NCI-H524 (cell line): ENCODE measurements around the gene PLOD1.
"Not testable (repeated sequence)": the region's sequence is repeated elsewhere in the genome, so short reads cannot be mapped to it uniquely, and the experiment has no call there.

ENCODE experiments used
- DNase-seq, 2 experiments: peaks; one replicate each; lab custom pipeline; 2025; lab: John Stamatoyannopoulos, UW

PLOD1 gene

DNA sequence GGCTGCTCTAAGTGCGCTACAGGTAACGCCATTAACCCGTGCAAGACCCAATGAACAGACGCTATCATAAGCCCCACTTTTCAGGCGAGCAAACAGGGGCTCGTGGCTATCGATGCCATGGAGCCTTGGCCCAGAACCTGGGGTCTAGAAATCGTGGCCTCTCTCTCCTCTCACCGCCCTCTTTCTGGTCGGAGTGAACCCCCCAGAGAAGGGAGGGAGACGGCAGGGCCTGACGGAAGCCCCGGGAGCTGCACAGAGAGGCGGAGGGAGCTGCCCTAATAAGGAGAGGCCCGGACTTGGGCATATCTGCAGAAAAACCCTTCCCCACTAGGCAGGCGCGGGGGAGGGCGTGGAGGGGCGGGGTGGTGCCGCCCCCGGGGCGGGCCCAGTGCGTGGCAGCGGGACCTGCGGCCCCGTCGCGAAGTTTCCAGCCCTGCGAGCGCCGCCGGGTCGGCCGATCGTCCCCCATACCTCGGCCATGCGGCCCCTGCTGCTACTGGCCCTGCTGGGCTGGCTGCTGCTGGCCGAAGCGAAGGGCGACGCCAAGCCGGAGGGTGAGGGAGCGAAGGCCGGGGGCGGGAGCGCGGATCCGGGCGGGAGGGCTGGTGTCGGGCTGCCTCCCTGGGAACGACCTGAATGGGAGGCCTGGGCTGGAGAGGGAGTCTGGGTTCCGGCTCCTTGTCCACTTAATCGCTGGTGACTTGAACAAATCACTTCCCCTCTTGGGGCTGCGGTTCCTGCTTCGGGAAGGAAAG is at the start of gene PLOD1:
PLOD1 (plus strand) TSS at position 416 of the 755 bp plus-strand sequence; CDS start at position 479, 63 bp downstream.
- DNase-seq = peak; percentile 59 to 75

DNA sequence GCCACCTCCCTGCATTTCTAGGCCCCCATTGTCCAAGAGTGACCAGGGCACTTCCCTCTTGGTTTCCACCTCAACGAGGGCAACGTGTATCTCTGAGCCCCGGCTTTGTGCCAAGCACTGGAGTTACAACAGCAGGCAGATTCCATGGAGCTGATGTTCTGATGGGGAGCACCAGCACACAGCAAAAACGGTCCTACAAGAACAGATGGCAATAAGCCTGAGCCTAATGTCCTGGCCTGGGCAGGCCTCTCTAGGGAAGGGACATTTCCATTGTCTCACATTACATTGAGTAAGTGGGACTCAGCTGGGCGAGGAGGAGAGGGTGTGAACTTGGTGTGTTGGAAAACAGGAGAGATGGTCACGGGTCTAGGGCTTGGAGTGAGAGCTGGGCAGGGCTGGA is 48.6 kb upstream of the PLOD1 start:
- peak; percentile 71 to 90 for DNase-seq

DNA sequence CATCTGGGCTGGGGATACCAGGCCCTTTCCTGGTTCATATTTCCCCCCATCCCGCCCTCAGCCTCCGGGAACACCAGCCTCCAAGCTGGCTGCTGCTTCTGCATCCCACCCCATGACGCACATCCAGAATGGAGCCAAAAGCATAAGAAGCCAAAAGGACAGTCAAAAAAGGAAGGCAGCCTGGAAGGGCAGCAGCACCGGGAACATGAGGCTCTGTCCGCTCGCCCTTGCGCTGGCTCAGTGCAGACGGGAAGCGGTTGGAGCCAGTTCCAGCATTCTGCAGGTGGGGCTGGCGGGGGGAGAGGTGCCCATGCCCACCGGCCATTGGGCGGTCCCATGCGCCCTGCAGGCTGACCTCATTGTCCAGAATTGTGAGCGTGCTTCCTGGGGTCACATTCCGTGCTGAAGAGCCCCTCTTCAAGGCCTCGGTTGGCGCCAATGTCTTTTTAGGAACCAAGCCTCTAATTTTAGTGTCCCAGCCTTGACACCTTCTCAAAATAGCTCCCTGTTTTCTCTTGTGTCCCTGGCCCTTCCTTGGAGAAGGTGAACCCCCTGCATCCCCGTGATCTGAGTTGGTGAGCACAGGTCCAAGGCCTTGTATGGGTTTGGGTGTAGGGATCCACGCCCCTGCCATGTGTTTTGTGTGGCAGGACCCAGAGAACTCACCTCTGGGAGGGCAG is 47.4 kb upstream of the PLOD1 start:
- no peak for DNase-seq

DNA sequence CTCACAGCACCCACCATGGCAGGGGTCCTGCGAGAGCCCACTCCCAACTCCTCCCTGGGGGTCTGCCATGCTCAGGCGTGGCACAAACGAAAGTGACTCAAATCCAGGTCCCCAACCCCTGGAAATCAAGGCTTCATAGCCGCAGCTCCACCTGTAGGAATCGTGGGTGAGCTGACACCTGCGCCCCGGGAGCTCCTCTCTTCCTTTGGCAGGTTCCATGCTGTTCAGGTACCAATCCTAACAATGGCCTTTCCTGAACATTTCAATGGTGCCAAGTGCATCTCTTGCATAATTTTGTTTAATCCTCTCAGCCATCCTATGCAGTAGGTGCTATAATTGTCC is 46.9 kb upstream of the PLOD1 start:
- DNase-seq = no peak

DNA sequence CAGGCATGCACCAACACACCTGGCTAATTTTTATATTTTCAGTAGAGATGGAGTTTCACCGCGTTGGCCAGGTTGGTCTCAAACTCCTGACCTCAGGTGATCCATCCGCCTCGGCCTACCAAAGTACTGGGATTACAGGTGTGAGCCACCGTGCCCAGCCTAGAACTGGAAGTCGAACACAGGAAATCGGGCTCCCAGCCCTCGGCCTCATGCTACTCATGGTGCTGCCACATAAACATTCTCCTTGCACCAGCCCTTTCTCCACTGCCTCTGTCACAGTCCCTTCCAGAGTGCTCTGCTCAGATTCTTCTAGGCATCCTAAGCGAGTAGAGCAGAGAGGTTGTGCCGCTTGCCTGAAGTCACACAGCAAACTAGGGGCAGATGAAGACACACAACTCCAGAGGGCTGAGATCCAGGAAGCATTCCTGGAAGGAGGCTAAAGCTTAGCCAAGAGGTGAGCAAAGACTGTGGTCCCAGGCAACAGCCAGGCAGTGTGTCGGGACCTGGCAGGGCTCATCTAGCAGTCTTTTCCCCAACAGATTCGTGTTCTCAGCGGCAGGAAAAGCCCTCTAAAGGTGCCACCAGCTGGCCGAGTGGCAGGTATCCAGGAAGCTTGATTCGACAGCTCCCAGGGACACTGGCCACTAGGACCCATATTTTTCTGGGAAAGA is 46.2 kb upstream of the PLOD1 start:
- DNase-seq = no peak

DNA sequence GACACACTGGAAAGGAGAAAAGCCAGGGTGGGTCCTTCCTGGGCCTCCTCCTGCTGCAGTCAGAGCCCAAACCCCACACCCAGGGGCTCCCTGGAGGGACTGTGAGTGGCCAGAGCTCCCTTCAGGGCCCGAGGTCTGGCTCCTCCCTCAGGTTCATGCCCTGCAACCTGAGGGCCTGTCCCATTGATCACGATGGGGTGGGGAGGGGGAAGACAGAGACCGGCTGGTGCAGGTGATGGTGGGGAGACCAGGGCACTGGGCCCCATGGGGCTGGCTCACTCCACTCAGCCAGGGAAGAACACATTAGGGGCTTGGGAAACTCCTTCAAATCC is 45.7 kb upstream of the PLOD1 start:
- DNase-seq = no peak

DNA sequence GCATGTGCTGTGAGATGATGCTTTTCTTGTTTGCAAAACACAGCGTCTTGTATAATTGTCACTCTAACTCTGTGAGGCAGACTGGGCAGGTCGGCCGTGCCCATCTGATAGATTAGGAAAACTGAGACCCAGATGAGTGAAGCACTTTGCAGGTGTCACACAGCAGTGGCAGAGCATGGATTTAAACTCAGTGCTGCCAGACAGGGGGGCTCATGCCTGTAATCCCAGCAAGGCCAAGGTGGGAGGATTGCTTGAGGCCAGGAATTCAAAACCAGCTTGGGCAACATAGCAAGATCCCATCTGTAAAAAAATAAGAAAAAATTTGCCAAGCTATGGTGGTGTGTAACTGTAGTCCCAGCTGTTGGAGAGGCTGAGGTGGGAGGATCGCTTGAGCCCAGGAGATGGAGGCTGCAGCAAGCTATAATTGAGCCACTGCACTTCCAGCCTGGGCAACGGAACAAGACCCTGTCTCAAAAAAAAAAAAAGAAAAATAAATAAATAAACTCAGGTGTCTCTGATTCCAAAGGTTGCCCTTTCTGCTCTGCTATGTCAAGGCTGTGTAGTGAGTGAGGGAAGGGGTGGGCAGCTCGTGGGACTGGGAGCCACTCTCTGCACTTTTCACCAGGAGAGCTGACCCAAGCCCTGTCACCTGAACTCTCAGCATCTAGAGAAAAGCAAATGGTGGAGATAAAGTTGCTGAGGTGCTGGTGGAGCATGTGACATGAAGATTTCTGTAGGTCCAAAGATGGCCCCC is 42.9 kb upstream of the PLOD1 start:
- DNase-seq = no peak

DNA sequence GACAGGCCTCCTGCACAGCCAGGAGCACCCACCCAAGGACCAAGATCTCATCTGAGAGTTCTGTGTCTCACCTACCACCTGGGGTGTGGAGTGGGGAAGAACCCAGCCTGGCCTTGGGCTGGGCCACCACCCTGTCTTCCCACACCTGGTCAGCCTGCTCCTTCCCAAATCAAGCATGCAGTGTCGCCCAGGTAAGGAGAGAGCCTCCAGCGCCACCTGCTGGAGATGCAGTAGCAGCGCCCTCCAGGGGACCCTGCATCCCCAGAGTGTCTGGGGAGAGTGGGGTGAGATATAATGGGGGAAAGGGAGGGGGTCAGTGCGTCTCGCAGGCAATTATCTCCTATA is 40.6 kb upstream of the PLOD1 start:
- peak; percentile 17 to 55 for DNase-seq

DNA sequence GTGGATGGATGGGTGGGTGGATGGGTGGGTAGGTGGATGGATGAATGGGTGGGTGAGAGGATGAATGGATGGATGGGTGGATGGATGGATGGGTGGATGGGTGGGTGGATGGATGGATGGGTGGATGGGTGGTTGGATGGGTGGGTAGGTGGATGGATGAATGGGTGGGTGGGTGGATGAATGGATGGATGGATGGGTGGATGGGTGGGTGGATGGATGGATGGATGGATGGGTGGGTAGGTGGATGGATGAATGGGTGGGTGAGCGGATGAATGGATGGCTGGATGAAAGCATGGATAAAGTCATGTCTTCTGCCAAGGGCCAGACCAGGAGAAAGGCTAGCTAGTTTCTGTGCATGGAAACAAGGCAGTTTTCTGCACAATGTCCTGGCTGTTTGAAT is 40.0 kb upstream of the PLOD1 start:
- DNase-seq = not testable (repeated sequence)

DNA sequence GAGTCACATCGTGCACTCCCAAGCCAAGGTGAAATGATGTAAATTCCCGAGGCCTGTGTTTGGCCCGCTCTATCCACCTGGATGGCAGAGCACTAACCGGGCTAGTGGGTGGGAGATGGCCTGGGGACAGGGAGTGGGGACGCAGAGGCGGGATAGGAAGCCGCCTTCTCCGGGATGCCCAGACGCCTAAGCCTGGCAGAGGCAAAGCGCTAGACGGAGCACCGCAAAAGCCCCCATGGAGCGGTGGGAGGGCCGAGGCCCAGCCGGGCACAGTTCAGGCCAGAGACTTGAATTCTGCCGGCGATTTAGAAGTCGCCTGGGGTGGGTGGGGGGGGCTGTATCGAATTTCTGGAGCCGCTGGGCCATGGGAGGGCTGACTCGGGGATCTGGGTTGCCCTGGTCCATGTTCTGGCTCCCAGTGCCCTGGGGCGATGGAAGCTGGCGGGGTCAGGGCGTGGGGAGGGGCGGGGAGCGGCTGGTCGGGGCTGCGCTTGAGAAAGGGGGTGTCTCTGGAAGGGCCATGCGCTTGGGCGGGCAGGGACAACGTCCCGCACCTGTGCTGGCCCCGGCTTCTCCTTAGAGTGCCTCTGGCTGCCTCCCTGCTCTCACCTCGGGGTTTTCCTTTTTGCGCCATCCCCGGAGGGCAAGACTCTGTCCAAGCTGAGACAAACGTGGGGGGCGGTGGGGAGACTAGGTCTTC is 36.3 kb upstream of the PLOD1 start:
- DNase-seq = no peak

DNA sequence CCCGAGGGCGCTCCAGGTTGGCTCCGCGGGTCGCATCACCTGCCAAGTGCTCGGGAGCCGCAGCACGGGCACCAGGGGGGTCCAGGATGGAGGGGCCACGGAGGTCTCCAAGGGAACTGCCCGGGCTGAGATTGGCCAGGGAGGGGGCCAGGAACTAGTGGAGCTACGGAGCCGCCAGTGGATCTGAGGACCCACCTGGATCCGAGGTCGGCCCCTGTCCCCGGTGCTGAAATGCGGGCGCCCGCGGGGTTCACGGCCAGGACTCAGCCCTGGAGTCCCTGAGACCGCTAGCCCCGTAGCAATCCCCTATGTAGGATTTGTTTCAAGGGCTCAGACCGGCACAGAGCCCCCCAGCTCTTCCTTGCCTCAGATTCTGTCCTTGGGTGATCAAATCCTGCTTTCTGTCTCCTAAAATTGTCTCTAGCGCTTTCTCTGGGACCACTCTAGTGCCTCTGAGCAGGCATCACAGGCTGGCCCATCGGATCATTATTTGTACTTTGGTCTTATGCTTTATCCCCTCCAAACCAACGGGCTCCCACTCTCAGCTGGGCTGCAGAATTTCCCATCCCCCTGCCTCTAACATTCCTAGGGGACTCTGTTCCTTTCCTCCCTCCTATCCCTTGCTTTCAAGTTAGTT is 35.6 kb upstream of the PLOD1 start:
- no peak for DNase-seq

DNA sequence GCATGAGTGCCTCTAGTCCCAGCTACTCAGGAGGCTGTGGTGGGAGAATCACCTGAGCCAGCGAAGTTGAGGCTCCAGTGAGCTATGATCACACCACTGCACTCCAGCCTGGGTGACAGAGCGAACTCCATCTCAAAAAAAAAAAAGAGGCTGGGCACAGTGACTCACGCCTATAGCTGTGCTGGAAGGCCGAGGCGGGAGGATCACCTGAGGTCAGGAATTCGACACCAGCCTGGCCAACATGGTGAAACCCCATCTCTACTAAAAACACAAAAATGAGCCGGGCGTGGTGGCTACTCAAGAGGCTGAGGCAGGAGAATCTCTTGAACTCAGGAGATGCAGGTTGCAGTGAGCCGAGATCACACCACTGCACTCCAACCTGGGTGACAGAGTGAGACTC is 33.1 kb upstream of the PLOD1 start:
- not testable (repeated sequence) for DNase-seq

DNA sequence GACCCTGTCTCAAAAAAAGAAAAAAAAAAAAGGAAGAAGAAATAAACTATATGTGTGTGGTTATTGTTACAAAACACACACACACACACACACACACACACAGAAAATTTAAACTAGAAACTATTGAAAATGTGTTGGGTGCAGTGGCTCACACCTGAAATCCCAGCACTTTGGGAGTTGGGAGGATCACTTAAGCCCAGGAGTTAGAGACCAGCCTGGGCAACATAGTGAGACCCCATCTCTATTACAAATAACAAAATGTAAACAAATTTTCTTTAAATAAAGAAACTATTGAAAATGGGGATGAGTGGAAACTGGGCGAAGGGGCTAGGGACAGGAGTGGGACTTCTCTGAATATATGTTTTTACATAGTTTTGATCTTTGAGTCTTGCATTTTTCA is 31.3 kb upstream of the PLOD1 start:
- no peak for DNase-seq

DNA sequence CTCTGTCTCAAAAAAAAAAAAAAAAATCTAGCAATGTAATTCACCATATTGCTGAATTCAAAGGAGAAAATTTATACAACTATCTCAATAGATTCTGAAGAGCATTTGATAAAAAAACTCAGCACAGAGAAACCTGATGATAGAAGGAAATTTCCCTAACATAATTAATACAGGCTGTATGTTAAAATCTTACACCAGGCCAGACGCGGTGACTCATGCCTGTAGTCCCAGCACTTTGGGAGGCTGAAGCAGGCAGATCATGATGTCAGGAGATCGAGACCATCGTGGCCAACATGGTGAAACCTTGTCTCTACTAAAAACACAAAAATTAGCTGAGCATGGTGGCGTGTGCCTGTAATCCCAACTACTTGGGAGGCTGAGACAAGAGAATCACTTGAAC is 30.4 kb upstream of the PLOD1 start:
- not testable (repeated sequence) for DNase-seq

DNA sequence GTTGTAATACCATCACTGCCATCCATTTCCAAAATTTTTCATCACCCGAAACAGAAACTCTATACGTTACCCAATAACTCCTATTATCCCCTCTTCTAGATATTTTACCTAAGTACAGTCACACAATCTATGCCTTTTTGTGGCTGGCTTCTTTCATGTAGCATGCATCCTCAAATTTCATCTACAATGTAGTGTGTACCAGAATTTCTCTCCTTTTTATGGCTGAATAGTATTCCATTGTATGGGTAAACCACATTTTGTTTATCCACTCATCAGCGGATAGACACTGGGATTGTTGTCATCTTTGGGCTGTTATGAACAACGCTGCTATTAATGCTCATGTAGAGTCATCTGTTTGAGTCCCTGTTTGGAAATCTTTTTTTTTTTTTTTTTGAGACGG is 29.5 kb upstream of the PLOD1 start:
- DNase-seq = no peak

DNA sequence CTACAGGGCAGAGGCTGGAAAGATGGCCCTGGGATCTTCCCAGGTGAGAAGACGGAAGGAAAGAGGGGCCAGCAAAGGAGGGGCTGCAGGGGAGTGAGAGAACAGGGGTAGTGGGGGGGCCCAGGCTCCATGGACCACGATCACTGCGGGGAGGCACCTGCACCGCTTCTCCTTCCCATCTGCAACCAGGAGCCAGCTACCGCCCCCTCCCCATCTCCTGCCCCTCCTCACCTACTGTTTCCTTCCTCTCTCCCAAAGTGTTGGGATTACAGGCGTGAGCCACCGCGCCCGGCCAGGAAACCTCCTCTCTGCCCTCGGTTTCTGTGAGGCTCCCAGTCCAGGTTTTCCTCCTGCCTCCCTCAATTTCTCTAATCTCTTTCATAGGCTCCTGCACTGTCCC is 27.6 kb upstream of the PLOD1 start:
- no peak for DNase-seq

DNA sequence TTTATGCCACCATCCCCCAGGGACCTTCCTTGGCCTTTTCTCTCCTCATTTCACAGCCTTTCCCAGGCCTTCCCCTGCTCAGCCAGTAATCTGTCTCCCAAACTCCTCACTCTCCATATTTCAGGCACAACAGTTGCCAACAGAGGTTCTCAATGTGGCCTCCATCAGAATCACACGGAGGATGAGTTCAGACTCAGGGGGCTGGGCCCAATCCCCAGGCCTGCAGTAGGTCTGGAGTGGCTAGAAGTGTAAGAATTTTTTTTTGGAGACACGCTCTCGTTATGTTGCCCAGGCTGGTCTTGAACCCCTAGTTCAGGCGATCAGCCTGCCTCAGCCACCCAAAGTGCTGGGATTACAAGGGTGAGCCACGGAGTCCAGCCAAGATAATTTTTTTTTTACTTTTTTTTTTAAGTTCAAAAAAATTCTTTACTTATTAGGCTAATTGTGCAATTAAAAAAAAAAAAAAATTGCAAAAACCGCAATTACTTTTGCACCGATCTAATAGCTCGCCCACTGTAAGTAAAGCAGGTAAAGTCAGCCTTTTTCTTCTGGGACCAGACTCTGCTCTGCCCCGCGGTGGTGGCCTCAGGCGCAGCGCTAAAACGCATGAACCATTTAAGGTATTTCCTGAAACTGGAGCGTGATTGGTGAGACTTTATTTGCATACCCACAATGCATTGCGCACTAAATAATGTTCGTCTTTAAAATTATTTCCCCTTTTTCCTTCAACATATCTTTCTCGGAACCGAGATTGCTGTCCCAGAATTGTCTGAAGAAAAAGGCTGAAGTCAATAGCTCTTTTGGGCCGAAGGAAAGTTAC is 27.0 kb upstream of the PLOD1 start:
- DNase-seq = peak; percentile 84 to 94

DNA sequence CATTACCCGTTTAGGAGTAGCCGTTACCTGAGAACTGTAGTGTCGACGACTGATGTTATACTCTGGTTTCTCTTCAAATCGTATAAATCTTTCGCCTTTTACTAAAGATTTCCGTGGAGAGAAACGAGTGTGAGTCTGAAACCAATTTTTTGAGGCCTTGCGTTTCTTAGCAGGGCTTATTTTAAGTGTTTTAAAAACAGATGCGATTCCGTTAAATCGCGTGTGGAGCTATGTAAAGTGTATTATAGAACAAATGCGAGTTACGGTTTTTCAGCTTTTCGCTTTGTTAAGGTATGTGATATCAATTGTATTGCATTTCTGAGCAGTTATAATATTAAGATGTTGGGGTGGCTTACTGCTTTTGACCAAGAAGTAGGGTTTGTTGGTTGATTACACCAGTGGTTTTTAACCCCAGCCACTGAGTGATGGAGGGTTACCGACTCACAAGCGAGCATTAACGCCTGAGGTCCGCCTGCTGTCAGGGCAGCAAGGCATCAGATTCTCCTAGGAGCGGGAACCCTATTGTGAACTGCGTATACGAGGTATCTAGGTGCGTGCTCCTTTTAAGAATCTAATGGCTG is 26.3 kb upstream of the PLOD1 start:
- DNase-seq = peak; percentile 95 to 96

DNA sequence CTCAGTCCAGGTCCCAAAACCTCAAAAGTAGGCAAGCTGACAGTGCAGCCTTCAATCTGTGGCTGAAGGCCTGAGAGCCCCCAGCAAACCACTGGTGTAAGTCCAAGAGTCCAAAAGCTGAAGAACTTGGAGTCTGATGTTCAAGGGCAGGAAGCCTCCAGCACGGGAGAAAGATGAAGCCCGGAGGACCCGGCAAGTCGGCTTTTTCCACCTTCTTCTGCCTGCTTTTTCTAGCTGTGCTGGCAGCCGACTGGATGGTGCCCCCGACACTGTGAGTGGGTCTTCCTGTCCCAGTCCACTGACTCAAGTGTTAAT is 23.6 kb upstream of the PLOD1 start:
- not testable (repeated sequence) for DNase-seq

DNA sequence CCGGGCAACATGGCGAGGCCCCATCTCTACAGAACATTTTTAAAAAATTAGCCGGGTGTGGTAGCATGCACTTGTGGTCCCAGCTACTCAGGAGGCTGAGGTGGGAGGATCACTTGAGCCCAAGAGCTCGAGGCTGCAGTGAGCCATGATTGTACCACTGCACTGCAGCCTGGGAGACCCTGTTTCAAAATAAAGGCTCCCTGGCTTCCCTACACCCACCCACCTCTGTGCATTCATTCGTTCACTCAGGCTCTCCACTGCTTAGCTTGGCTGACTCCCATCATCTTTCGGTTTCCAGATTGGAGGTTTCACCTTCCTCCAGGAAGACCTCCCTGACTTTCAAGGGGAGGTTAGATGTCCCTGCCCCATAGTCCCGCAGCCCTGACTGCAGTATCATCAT is 22.5 kb upstream of the PLOD1 start:
- no peak for DNase-seq
